ENCODE data around the gene SLC16A8. TPM values are rescaled to one million over a fixed set of nuclear protein-coding genes. Genes with fewer than 3 reads are reported as not detected.

Gene SLC16A8
- total RNA-seq, 1 experiment from 2014 or later: 1.1 TPM

GRCh38 chr22:38062791-38063190, 21.2 kb downstream of the SLC16A8 start:
- no peak for DNase-seq
- Histone ChIP-seq H3T11ph (ENCODE audit: low read length) (no peak overlapping the region), H2BK20ac (ENCODE audit: low read depth, low read length, poor library complexity, severe bottlenecking) (no peak overlapping the region), H2AK5ac (ENCODE audit: insufficient read length, low read length) (no peak overlapping the region), H3K27me3 (ENCODE audit: insufficient read depth, low read length) (no peaks in the 10 kb centered on the region), H3K9ac (ENCODE audit: extremely low read depth, insufficient read length, low read length) (no peak overlapping the region), H4K20me1 (ENCODE audit: control insufficient read depth, insufficient read depth, insufficient read length) (no peaks in the 10 kb centered on the region), H2BK15ac (ENCODE audit: low read depth, low read length) (no peak overlapping the region), H3K4me1 (ENCODE audit: insufficient read depth, low read length) (peaks cover 2% of the 10 kb centered on the region; the same call in 1 of the 2 replicates), H2AFZ (ENCODE audit: low read length) (no peak overlapping the region), H3K23ac (ENCODE audit: insufficient read length, low read depth, low read length) (no peak overlapping the region), H3K79me2 (ENCODE audit: insufficient read depth, low read length) (no peaks in the 10 kb centered on the region), H3K56ac (ENCODE audit: insufficient read length, low read depth, low read length) (no peak overlapping the region), H3K27ac (ENCODE audit: insufficient read length, low read depth, low read length) (no peak overlapping the region), H4K5ac (ENCODE audit: insufficient read length, low read depth, low read length) (no peak overlapping the region), H3K9me3 (ENCODE audit: control insufficient read depth, low read depth, low read length) (no peaks in the 10 kb centered on the region), H3K18ac (ENCODE audit: insufficient read length, low read depth, low read length) (no peak overlapping the region), H4K91ac (ENCODE audit: insufficient read length, low read depth, low read length) (no peak overlapping the region), H3K4ac (ENCODE audit: low read depth, low read length) (no peak overlapping the region), H3K4me2 (ENCODE audit: insufficient read depth, insufficient read length, low read length) (no peak overlapping the region), H3K14ac (ENCODE audit: insufficient read depth, low read length) (no peak overlapping the region), H3K23me2 (ENCODE audit: insufficient read length, low read depth, low read length, poor library complexity, severe bottlenecking) (peaks cover 2% of the 10 kb centered on the region), H2BK120ac (ENCODE audit: low read depth, low read length, poor library complexity, severe bottlenecking) (no peak overlapping the region), H2BK5ac (ENCODE audit: insufficient read length, low read length) (no peak overlapping the region), H3K79me1 (ENCODE audit: insufficient read depth, low read depth, low read length, poor library complexity, severe bottlenecking) (no peaks in the 10 kb centered on the region), H2BK12ac (ENCODE audit: insufficient read length, low read depth, low read length) (no peak overlapping the region), H4K8ac (replicated peaks; ENCODE audit: insufficient read length, low read depth, low read length) (no peak overlapping the region)
- no peak overlapping the region; a peak in 1 of 5 replicates for H3K4me3 Mint-ChIP-seq
- WGBS (ENCODE audit: extremely low coverage, insufficient read length, low lambda C conversion rate): no CpG with 5 or more reads among the region's 6 CpGs
- H3K27ac Mint-ChIP-seq: no peak overlapping the region
- H3K27me3 Mint-ChIP-seq (ENCODE audit: low read depth): no peaks in the 10 kb centered on the region
- no peaks in the 10 kb centered on the region for H3K9me3 Mint-ChIP-seq
- peaks cover 5% of the 10 kb centered on the region in 2 experiments for H3K4me1 Mint-ChIP-seq
- TF ChIP-seq CTCF (conservative IDR thresholded peaks at IDR 0.05): no peak
- H3K36me3 Mint-ChIP-seq (ENCODE audit: insufficient read depth in 1 of 3, low read depth in 3 of 3): peaks cover 10 to 70% (median 67%) of the 10 kb centered on the region in 3 experiments
